HG03175 (cell line): ENCODE data around the gene NEUROG1.
"Not testable (repeated sequence)": the region's sequence is repeated elsewhere in the genome, so short reads cannot be mapped to it uniquely, and the experiment has no call there.

Source experiments
- ATAC-seq: cut with Tn5 transposase; IDR thresholded peaks from one replicate; pipeline ENCODE4 v1.9.1; 2021; ENCODE audit warnings: mild to moderate bottlenecking, moderate library complexity; ENCODE audit not compliant: unreplicated experiment

Gene NEUROG1

GRCh38 chr5:135538261-135538660, 2.5 kb upstream of the NEUROG1 start:
- no peak for ATAC-seq

GRCh38 chr5:135537745-135538144, 2.0 kb upstream of the NEUROG1 start:
- ATAC-seq: no peak

GRCh38 chr5:135537271-135537670, 1.5 kb upstream of the NEUROG1 start:
- ATAC-seq: no peak

GRCh38 chr5:135535420-135535819, 344 bp downstream of the NEUROG1 start:
- no peak for ATAC-seq

GRCh38 chr5:135534609-135535419, 950 bp downstream of the NEUROG1 start:
- ATAC-seq: no peak

GRCh38 chr5:135533794-135534193, 2.0 kb downstream of the NEUROG1 start:
- no peak for ATAC-seq

GRCh38 chr5:135533334-135533733, 2.4 kb downstream of the NEUROG1 start:
- no peak for ATAC-seq

- ATAC-seq: not testable (repeated sequence)
These were observed 6.2 kb downstream of the NEUROG1 start for GRCh38 chr5:135529576-135529975.

GRCh38 chr5:135526924-135527323, 8.8 kb downstream of the NEUROG1 start:
- no peak for ATAC-seq

GRCh38 chr5:135521964-135522363, 13.8 kb downstream of the NEUROG1 start:
- no peak for ATAC-seq

- no peak for ATAC-seq
These were observed 18.1 kb downstream of the NEUROG1 start for GRCh38 chr5:135517631-135518030.

- ATAC-seq: no peak
These were observed 21.6 kb downstream of the NEUROG1 start for GRCh38 chr5:135514116-135514515.

GRCh38 chr5:135511761-135512575, 23.8 kb downstream of the NEUROG1 start:
- no peak for ATAC-seq

GRCh38 chr5:135509995-135510394, 25.8 kb downstream of the NEUROG1 start:
- ATAC-seq: no peak

GRCh38 chr5:135508496-135509005, 27.2 kb downstream of the NEUROG1 start:
- ATAC-seq: no peak

GRCh38 chr5:135505973-135506372, 29.8 kb downstream of the NEUROG1 start:
- ATAC-seq: no peak

- no peak for ATAC-seq
These were observed 31.4 kb downstream of the NEUROG1 start for GRCh38 chr5:135504376-135504775.

GRCh38 chr5:135503871-135504270, 31.9 kb downstream of the NEUROG1 start:
- no peak for ATAC-seq

GRCh38 chr5:135502836-135503520, 32.8 kb downstream of the NEUROG1 start:
- no peak for ATAC-seq

- no peak for ATAC-seq
These were observed 33.8 kb downstream of the NEUROG1 start for GRCh38 chr5:135501965-135502364.

- no peak for ATAC-seq
These were observed 37.1 kb downstream of the NEUROG1 start for GRCh38 chr5:135498637-135498995.
